Activated T-cell treated with anti-CD3 and anti-CD28 coated beads for 48 hours (primary cell): ENCODE results near the gene KLK12.

ENCODE experiments used
- DNase-seq: peaks from one replicate; pipeline ENCODE4 v3.0.0-alpha.2; 2020; ENCODE audit warnings: low read depth

KLK12 gene

DNA sequence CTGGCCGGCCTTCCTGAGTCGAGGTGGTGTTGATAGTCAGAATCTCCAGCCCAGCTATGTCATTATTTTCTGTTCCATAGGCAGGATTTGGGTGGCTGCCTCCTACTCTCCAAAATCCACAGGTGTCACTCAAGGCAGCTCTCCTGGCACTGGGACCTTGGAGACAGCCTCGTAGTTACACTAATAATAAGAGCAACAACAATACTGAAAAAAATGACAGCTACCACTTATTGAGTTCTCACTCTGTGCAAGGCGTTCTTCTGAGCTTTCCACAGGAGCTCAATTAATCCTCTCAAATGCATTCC, 12.2 kb upstream of the KLK12 start:
- DNase-seq, result no peak

DNA sequence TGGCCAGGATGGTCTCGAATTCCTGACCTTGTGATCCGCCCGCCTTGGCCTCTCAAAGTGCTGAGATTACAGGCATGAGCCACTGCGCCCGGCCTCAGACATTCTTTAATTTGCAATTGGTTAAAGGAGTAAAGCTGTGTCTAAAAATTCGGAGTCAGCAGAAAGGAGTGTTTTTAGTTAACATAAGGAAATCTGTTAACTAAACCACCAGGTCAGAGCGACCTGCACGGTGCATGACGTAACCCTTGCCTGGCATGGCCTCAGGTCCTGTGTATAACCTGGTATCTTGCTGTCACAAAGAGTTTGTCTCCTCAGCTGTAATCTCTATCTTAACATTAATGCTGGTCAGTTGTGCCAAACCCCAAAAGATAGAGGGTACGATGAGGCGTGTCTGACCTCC, 9.5 kb upstream of the KLK12 start:
- DNase-seq, result no peak

DNA sequence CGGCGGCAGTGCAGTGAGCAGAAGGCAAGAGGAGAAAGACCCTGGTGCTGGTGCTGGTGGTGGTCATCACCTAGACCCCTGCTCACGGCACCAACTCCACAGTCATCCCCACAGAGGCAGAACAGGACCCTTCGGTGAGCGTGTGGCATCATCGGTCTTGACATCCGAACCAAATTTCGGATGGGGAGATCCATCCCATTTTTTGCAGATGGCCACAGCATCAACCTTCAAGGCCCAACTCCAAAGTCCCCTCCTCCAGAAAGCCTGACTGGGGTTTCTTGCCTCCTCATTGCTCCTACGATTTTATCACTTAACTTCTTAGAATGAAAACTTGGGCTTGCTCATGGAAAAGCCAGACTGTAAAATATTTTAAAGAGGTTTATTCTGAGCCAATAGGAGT, 8.7 kb upstream of the KLK12 start:
- no peak for DNase-seq

DNA sequence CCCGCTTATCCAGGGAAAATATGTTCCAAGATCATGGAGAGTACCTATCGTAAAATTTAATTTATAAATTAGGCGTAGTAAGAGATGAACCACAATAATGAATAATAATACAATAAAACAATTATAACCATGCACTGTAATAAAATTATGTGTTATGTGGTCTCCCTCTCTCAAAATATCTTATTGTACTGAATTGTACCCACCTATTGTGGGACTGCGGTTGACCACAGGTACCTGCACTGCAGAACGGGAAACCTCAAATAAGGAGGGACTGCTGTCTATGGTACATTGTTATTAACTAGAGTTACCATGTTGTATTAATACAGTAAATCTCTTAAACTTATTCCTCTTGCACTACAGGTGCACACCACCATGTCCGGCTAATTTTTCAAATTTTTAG, 5.3 kb upstream of the KLK12 start:
- no peak for DNase-seq

DNA sequence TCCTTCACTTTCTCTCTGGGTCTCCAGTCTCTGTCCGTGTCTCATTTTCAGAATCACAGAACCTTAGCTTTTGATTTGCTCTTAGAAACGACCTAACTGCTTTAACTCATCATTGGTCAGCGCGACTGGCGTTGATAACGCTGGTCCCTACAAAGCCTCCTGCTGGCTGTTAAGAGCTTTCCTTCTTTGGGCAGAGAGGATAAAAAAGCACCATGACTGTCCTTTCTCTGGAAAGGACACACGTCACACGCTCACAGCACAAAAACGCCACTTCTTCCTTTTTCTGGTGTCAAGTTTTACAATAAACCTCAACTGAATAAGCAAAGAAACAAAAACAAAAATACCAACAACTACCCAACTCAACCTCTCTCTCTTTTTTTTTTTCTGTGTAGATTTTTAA, 1.7 kb upstream of the KLK12 start:
- DNase-seq, result no peak

DNA sequence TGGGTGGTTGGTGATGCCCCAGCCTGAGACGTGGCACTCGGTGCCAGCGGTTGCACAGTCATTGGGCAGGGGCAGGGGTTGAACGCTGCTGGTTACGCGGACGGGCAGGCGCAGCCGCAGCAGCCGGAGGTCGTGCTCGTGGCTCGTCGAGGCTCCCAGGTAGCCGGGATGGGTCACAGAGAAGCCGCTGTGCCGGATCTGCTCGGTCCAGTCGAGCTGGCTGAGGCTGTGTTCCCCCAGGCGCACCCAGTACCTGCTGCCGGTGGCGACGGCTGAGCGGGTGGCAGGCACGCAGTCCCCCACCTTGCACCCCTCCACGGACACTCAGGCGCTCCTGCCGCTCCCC, 2.9 kb downstream of the KLK12 start:
- DNase-seq, result no peak

DNA sequence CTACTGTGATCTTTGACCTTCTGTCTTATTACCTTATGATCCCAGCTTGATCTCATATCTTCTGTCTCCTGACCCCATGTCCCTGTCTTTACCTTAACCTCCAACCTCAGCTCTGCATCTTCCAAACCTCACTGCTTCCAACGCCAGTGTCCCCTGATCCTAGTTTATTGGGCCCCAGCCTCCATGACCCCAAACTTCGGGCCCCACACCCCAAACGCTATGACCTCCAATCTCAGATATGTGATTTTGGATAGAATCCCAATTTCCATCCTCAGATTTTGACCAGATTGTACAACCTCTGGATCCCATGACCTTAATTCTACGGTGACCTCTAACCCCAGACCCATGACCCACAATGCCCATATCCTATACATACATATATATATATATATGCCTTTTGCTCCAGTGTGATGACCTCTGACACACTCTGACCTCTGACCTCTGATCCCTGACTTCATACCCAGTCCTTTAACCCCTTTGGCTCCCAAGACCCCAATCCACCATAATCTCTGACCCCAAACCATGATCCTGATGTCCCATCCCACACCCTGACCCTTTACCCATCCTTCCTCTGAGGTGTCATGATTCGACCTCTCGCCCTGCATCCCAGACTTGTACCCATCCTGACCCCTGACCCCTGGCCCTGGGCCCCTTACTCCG, 3.5 kb downstream of the KLK12 start:
- DNase-seq, result no peak

DNA sequence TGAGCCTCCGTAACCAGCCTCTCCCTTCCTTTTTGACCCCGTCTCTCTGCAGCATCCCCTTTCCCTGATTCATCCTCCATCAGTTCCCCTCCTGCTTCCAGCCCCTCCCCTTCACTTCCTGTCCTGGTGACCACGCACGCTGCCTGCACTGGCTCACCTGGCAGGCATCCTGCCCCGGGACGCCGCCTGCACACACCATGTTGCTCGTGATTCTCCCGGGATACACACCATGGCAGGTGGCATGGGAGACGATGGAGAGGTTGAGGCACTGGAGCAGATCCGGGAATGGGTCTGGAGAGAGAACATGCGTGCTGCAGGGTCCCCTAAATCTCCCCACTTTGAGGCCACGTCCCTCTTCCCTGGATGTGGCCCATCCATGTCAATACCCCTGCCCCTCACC, 4.2 kb downstream of the KLK12 start:
- DNase-seq, result no peak

DNA sequence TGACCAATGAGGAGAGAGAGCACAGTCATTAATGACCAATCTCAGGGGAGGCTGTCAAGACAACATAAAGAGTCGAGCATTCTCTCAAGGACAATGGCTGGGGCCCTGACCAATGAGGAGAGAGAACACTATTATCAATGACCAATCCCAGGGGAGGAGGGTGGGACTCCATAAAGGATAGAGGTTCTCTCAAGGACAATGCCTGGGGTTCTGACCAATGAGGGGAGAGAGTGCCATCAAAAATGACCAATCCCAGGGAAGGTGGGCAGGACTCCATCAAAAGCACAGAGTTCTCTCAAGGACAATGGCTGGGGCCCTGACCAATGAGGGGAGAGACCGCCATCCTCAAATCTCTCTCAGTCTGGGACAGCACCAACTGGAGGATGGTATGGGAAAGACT, 5.1 kb downstream of the KLK12 start:
- no peak for DNase-seq

DNA sequence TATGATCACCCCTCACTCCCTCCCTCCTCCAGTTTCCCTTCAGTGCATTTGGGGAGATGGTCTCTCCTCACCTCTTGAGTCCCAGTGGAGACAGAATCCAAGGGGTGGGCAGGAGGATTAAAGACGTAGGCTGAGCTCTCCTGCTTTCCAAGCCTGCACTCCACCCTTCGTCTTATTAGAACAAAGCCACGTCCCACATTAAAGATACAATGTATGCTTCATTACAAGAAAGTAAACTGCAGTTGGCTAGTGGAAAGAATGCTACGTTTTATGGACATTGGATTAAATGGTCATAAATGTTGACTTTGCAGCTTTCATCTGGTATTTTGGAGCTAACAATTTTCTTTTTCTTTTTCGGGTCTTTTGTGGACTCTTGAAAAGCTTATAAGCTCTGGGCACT, 6.9 kb downstream of the KLK12 start:
- no peak for DNase-seq

DNA sequence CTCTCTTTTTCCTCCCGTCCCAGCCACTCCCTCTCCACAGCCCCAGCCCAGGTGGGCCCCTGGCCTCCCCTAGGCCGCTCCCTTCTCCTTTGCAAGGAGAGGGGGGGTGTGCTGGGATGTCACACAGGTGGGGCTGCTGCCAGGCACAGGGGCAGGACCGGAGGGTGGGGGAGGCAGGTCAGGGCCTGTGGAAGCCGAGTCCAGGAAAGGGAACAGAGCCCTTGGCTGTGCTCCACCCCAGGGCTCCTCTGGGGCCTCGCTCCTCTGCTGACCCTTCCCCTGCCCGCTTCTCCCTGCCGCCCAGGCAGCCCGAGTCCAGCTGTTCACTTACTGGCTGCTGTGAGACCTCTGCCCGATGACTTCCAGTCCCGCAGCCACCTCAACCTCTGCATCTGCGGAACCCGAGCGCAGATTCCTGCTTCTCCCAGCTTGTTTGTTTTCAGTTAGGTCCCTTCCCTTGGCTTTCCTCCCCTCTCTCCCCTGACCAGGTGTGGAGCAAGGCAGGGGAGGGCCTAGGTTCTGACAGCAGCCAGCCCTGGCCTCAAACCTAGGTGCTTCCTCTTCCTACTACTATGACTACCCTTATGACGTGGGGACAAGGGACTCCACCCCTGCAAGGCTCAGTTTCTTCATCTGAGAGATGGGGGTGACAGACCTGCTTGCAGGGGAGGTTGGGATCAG, 7.5 kb downstream of the KLK12 start:
- DNase-seq, result no peak

DNA sequence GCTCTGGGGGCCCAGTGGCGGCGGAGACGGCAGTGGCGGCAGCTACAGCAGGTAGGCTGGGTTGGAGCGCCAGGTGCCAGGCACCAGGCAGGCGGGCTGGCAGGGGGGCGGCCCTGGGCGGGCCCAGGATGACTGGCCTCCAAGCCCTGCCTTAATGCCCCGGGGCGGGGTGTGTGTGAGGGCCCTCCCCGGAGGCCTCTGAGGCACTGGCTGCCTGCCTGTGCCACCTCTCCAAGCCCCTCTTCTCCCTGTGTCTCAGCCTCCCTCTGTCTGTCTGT, 8.3 kb downstream of the KLK12 start, which contains the start of gene KLK11:
KLK11 (minus strand) TSS at position 63 of the 278 bp plus-strand sequence. CDS start 985 bp downstream, outside the sequence.
- DNase-seq, result no peak

DNA sequence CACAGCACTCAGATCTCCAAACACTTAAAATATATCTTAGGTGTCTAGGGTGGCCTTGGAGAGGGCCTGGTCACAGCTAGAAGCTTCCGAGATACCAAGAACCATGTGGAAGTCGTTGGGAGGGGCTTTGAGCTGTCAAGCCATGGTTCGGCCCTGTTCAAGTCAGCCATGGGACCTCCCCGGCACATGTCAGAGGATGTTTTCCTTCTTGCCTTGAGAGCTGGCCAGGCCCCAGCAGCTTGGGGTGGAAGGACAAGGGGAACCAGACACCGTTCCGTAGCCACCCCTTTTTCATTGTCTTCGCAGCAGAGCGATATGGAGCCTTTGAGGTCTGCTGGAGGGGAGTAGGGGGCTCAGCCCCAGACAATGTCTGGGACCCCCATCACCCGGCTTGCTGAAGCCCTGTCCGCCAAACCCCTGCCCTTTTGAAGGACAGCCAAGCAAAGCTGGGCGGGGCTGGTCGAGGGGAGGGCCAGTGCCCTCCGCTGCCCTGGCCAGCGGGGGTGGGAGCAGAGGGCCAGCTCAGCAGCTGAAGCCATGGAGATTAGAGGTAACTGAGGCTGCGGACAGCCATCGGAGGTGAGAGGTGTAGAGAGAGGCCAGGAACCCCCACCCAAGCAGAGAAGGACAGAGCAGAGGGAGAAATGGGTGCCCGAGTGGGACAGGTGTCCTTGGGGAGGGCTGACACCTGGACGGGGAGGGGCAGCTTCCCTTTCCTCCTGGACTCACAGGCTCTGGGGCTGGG, 8.8 kb downstream of the KLK12 start:
- DNase-seq, result no peak

DNA sequence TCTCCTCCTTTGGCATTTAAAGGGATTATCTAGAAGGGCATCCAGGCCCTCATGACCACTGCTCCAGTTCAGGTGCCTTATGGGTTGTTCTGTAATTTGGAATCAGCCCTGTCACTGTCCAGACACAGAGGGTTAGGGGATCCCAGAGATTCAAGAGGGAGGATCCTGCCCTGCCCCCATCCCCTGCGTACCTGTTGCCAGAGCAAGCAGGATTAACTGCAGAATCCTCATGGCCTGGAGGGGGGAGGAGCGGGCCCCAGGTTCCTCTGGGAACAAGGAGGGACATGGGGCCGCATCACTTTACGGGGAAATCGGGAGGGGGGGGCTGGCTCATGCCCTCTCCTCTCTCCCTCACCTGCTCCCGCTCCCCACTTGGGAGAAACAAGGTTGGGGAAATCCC, 9.4 kb downstream of the KLK12 start:
- no peak for DNase-seq

DNA sequence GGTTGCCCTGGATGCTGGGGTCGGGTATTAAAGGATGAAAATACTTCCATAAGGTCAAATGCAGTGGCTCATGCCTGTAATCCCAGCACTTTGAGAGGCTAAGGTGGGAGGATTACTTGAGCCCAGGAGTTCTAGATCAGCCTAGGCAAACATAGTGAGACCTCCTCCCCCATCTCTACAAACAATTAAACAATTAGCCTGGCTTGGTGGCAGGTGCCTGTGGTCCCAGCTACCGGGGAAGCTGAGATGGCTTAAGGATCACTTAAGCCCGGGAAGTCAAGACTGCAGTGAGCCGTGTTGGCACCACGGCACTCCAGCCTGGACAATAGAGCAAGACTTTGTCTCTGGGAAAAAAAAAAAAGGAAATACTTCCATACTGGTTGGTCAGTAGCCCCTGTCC, 9.9 kb downstream of the KLK12 start:
- no peak for DNase-seq

DNA sequence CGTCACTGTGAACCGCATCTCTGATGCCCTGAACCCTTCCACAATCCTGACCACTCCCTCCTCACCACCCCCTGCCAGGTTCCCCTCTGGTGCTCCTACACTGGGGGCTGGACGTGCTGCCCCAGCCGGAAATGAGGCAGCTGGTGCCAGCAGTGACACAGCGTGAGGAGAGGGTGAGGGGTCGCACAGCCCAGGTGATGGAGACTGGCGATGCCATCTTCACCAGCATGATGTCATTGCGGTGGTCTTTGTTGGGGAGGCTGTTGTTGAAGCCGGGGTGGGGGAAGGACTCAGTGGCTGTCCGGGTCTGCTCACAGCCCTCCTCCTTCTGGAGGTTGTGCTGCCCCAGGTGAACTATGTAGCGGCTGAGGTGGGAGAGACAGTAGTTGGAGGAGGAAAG, 10.9 kb downstream of the KLK12 start:
- DNase-seq, result no peak

DNA sequence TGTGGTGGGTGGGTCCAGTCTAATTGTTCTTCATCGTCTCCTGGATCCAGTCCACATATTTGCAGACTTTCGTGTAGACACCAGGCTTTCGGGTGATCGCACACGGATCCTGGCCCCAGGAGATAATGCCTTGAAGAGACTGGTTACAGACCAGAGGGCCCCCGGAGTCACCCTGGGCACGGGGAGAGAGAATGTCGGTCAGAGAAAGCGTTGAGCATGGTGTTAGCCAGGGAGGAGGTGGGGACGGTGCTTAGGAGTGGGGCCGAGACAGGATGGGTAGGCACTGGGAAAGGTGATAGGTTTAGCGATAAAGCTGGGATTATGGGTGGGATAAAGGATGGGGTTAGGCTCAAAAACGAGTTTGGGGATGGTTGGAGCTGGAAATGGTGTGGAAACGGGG, 12.3 kb downstream of the KLK12 start:
- no peak for DNase-seq

DNA sequence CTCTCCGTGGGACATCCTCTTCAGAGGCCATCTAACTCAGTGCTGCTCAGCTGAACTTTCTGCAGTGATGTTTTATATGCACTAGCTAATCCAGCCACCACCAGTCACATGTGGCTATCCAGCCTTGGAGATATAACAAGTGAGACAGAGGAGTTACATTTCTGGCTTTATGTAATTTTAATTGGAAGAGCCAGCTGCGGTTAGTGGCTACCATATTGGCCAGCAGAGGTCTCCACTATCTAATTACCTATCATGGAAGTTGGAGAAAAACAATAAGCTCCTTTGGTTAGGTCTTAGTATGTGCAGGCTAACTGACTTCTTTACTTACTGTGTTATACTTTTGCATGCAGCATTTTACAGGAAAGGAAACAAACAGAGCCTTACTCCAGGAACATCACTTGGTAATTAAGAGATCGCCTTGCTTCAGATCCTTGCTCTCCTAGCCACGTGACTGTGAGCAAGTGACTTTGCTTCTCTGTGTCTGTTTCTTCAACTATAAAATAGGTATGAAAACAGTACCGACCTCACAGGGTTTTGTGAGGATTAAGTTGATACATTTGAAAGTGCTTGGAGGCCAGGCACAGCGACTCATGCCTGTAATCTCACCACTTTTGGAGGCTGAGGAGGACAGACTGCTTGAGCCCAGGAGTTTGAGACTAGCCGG, 13.7 kb downstream of the KLK12 start:
- no peak for DNase-seq

DNA sequence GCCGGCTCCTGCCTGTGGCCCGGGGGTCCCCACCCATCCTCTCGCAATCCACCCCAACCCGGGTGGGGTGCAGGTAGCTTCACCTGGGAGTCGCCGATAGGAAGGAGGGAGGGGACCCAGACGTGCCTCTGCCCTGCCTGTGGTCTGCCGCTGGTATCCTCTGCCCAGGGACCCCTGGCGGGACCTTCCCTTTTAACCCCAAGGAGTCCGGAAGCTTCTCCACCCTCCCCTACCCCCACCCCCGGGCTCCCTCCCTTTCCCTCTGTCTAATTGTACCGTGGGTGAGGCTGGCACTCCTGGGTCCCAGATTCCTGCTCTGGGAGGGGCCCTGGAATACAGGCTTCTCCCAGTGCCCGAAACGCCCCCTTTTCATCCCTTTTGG, 15.3 kb downstream of the KLK12 start, which contains the start of gene KLK10:
KLK10 (minus strand) TSS at position 166 of the 382 bp plus-strand sequence. CDS start 579 bp downstream, outside the sequence.
- DNase-seq, result no peak

DNA sequence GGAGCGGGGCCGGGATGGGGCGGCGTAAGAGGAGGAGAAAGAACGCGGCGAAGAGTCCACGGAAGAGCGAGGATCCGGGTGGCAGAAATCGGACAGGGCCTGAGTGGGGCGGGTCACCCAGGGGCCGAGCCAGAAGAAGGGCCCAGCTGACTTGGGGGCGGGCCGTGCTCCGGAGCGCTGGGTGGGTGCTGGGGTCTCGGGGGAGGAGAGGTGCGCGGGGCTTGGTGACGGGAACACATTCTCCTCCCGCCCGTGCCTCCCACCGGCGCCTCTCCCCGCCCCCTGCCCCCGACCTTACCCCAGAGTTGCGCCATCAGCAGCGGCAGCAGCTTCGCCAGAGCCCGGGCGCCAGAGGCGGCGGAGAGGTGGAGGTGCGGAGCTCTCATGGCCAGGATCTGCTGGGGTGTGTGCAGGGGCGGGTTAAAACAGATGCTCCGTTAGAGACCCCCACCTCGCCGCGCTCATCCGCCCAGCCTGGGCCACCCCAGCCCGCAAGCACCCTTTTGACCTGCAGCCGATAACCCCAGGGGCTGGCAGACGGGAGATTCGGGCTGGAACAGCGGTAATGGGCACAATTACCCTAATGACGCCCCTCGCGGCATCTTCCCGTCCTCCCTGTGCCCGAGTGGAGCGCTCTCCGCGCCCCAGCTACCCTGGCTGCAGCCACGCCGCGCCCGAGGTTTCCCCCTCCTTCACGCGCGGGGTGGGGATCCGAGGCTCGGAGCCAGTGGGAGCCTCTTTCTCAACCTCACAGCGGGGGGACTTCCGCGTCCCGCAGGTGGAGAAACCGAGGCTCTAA, 15.9 kb downstream of the KLK12 start:
- no peak for DNase-seq

DNA sequence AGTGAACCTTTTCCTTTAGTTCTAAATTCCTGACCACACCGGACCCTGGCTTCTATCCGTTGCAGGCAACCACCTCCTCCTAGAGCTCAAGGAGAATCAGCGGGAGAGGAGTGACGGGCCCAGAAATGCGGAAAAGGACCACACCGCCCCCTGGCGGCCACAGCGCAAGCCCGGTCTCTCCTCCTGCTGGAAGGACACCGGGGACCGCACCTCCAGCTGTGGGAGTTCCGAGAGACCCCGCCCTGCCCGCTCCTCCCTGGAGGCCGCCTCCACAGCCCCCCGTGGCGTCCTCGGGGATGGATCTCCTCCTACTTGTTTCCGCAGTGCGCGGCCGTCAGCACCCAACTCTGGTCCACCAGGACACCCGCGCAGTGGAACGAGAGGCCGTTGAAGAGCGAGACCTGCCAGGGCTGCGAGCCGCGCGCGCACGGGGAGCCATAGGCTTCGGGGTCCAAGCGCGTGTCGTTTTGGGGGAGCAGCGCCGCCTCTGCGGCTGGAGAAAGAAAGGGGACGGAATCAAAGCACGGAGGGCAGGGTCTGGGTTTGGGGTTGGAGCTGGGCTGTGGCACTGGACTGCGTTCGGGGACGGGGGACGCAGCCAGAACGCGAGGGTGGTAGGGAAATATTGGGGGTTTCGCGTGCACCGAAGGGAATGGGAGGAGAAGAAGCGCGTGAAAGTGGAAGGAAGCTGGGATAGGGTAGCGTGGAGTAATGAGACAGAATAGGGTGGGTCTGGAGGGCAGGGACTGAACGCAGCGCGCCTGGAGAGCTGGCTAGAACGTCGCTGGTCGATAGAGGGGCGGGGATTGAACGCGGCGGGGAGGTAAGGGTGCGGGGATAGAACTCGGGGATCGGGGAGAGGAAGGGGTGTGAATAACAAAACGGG, 17.8 kb downstream of the KLK12 start:
- DNase-seq, result peak; percentile 69
